ENCODE results near the gene FFAR1. TPM values are rescaled to one million over a fixed set of nuclear protein-coding genes. Genes with fewer than 3 reads are reported as not detected.
"Not testable (repeated sequence)": the region's sequence is repeated elsewhere in the genome, so short reads cannot be mapped to it uniquely, and the experiment has no call there.

Gene FFAR1
- total and polyA plus RNA-seq, 4 donors: 0.06 to 0.83 (median 0.70) TPM; not detected in 1

- H3K9me3 ChIP-seq (ENCODE audit: control insufficient read depth, insufficient read depth, low read length): peaks cover 7% of the 10 kb centered on the region
- H3K27ac ChIP-seq (ENCODE audit: low read depth, low read length): no peak overlapping the region
- peaks cover 9% of the 10 kb centered on the region for H3K4me1 ChIP-seq (ENCODE audit: control insufficient read depth, insufficient read depth, low read length)
- H3K36me3 ChIP-seq (ENCODE audit: control insufficient read depth, insufficient read depth, low read length): no peaks in the 10 kb centered on the region
- no peak for DNase-seq (ENCODE audit: low read depth in 4 of 6, low spot score in 6 of 6)
- WGBS (ENCODE audit: insufficient coverage): 100% methylated on average over 2 of the region's 4 CpGs
- H3K27me3 ChIP-seq (ENCODE audit: control insufficient read depth, insufficient read depth, low read length): no peaks in the 10 kb centered on the region
- H3K4me3 ChIP-seq (ENCODE audit: low read depth, low read length): no peak overlapping the region
These were observed 17.6 kb downstream of the FFAR1 start for GRCh38 chr19:35365303-35365702.

GRCh38 chr19:35368378-35368777, 20.7 kb downstream of the FFAR1 start:
- no peak overlapping the region for H3K27ac ChIP-seq (ENCODE audit: low read depth, low read length)
- peaks cover 7% of the 10 kb centered on the region for H3K9me3 ChIP-seq (ENCODE audit: control insufficient read depth, insufficient read depth, low read length)
- no CpG with 5 or more reads among the region's 1 CpG for WGBS (ENCODE audit: insufficient coverage)
- peaks cover 5% of the 10 kb centered on the region for H3K4me1 ChIP-seq (ENCODE audit: control insufficient read depth, insufficient read depth, low read length)
- DNase-seq (ENCODE audit: low read depth in 4 of 6, low spot score in 6 of 6): no peak
- no peaks in the 10 kb centered on the region for H3K27me3 ChIP-seq (ENCODE audit: control insufficient read depth, insufficient read depth, low read length)
- no peaks in the 10 kb centered on the region for H3K36me3 ChIP-seq (ENCODE audit: control insufficient read depth, insufficient read depth, low read length)
- H3K4me3 ChIP-seq (ENCODE audit: low read depth, low read length): no peak overlapping the region

- Histone ChIP-seq H3K4me3 (ENCODE audit: low read depth, low read length) (no peak overlapping the region), H3K27ac (ENCODE audit: low read depth, low read length) (no peak overlapping the region), H3K9me3 (ENCODE audit: control insufficient read depth, insufficient read depth, low read length) (peaks cover 7% of the 10 kb centered on the region), H3K27me3 (ENCODE audit: control insufficient read depth, insufficient read depth, low read length) (no peaks in the 10 kb centered on the region), H3K4me1 (ENCODE audit: control insufficient read depth, insufficient read depth, low read length) (no peaks in the 10 kb centered on the region), H3K36me3 (ENCODE audit: control insufficient read depth, insufficient read depth, low read length) (no peaks in the 10 kb centered on the region)
- DNase-seq (ENCODE audit: low read depth in 4 of 6, low spot score in 6 of 6): no peak
These were observed 21.8 kb downstream of the FFAR1 start for GRCh38 chr19:35369522-35369921.

- 79% methylated on average over 2 of the region's 8 CpGs for WGBS (ENCODE audit: insufficient coverage)
- H3K4me3 ChIP-seq (ENCODE audit: low read depth, low read length): no peak within 1 kb of the TSS
- no peaks in the 10 kb centered on the region for H3K36me3 ChIP-seq (ENCODE audit: control insufficient read depth, insufficient read depth, low read length)
- peaks cover 7% of the 10 kb centered on the region for H3K9me3 ChIP-seq (ENCODE audit: control insufficient read depth, insufficient read depth, low read length)
- H3K27ac ChIP-seq (ENCODE audit: low read depth, low read length): no peak within 1 kb of the TSS
- H3K4me1 ChIP-seq (ENCODE audit: control insufficient read depth, insufficient read depth, low read length): no peaks in the 10 kb centered on the region
- DNase-seq (ENCODE audit: low read depth in 4 of 6, low spot score in 6 of 6): no peak
- H3K27me3 ChIP-seq (ENCODE audit: control insufficient read depth, insufficient read depth, low read length): no peaks in the 10 kb centered on the region
These were observed 23.0 kb downstream of the FFAR1 start, which contains the start of gene GPR42 for GRCh38 chr19:35370722-35371121. GPR42 (plus strand) TSS chr19:35371068; CDS start chr19:35371360, 292 bp downstream.

- H3K36me3 ChIP-seq (ENCODE audit: control insufficient read depth, insufficient read depth, low read length): no peaks in the 10 kb centered on the region
- H3K4me3 ChIP-seq (ENCODE audit: low read depth, low read length): no peak overlapping the region
- H3K9me3 ChIP-seq (ENCODE audit: control insufficient read depth, insufficient read depth, low read length): peaks cover 8% of the 10 kb centered on the region
- no peaks in the 10 kb centered on the region for H3K27me3 ChIP-seq (ENCODE audit: control insufficient read depth, insufficient read depth, low read length)
- H3K4me1 ChIP-seq (ENCODE audit: control insufficient read depth, insufficient read depth, low read length): no peaks in the 10 kb centered on the region
- WGBS (ENCODE audit: insufficient coverage): 80% methylated on average over 7 of the region's 7 CpGs
- peak in 1 of 6 donors; percentile 0 for DNase-seq (ENCODE audit: low read depth in 4 of 6, low spot score in 6 of 6)
- no peak overlapping the region for H3K27ac ChIP-seq (ENCODE audit: low read depth, low read length)
These were observed 25.8 kb downstream of the FFAR1 start for GRCh38 chr19:35373492-35373891.

- not testable (repeated sequence) for H3K36me3 ChIP-seq (ENCODE audit: control insufficient read depth, insufficient read depth, low read length); H3K4me3 ChIP-seq (ENCODE audit: low read depth, low read length); DNase-seq (ENCODE audit: low read depth in 4 of 6, low spot score in 6 of 6); H3K27ac ChIP-seq (ENCODE audit: low read depth, low read length); H3K4me1 ChIP-seq (ENCODE audit: control insufficient read depth, insufficient read depth, low read length); H3K27me3 ChIP-seq (ENCODE audit: control insufficient read depth, insufficient read depth, low read length); H3K9me3 ChIP-seq (ENCODE audit: control insufficient read depth, insufficient read depth, low read length)
These were observed 26.3 kb downstream of the FFAR1 start for GRCh38 chr19:35374031-35374430.

GRCh38 chr19:35375505-35376307, 28.0 kb downstream of the FFAR1 start:
- peak in 1 of 6 donors; percentile 0 for DNase-seq (ENCODE audit: low read depth in 4 of 6, low spot score in 6 of 6)
- Histone ChIP-seq H3K36me3 (ENCODE audit: control insufficient read depth, insufficient read depth, low read length) (no peaks in the 10 kb centered on the region), H3K9me3 (ENCODE audit: control insufficient read depth, insufficient read depth, low read length) (peaks cover 1% of the 10 kb centered on the region), H3K27ac (ENCODE audit: low read depth, low read length) (no peak overlapping the region), H3K27me3 (ENCODE audit: control insufficient read depth, insufficient read depth, low read length) (no peaks in the 10 kb centered on the region), H3K4me3 (ENCODE audit: low read depth, low read length) (no peak overlapping the region), H3K4me1 (ENCODE audit: control insufficient read depth, insufficient read depth, low read length) (no peaks in the 10 kb centered on the region)
- 74% methylated on average over 9 of the region's 12 CpGs for WGBS (ENCODE audit: insufficient coverage)

- H3K36me3 ChIP-seq (ENCODE audit: control insufficient read depth, insufficient read depth, low read length): no peaks in the 10 kb centered on the region
- peaks cover 2% of the 10 kb centered on the region for H3K27me3 ChIP-seq (ENCODE audit: control insufficient read depth, insufficient read depth, low read length)
- H3K4me1 ChIP-seq (ENCODE audit: control insufficient read depth, insufficient read depth, low read length): no peaks in the 10 kb centered on the region
- H3K27ac ChIP-seq (ENCODE audit: low read depth, low read length): no peak overlapping the region
- H3K4me3 ChIP-seq (ENCODE audit: low read depth, low read length): no peak overlapping the region
- DNase-seq (ENCODE audit: low read depth in 4 of 6, low spot score in 6 of 6): no peak
- WGBS (ENCODE audit: insufficient coverage): 100% methylated on average over 1 of the region's 1 CpG
- H3K9me3 ChIP-seq (ENCODE audit: control insufficient read depth, insufficient read depth, low read length): peaks cover 1% of the 10 kb centered on the region
These were observed 30.0 kb downstream of the FFAR1 start for GRCh38 chr19:35377656-35378055.

GRCh38 chr19:35378356-35378755, 30.7 kb downstream of the FFAR1 start:
- H3K4me3 ChIP-seq (ENCODE audit: low read depth, low read length): no peak overlapping the region
- H3K36me3 ChIP-seq (ENCODE audit: control insufficient read depth, insufficient read depth, low read length): no peaks in the 10 kb centered on the region
- peak in 1 of 6 donors; percentile 0 for DNase-seq (ENCODE audit: low read depth in 4 of 6, low spot score in 6 of 6)
- 90% methylated on average over 1 of the region's 3 CpGs for WGBS (ENCODE audit: insufficient coverage)
- H3K4me1 ChIP-seq (ENCODE audit: control insufficient read depth, insufficient read depth, low read length): no peaks in the 10 kb centered on the region
- peaks cover 1% of the 10 kb centered on the region for H3K9me3 ChIP-seq (ENCODE audit: control insufficient read depth, insufficient read depth, low read length)
- no peak overlapping the region for H3K27ac ChIP-seq (ENCODE audit: low read depth, low read length)
- H3K27me3 ChIP-seq (ENCODE audit: control insufficient read depth, insufficient read depth, low read length): peaks cover 2% of the 10 kb centered on the region

- WGBS (ENCODE audit: insufficient coverage): 90% methylated on average over 2 of the region's 5 CpGs
These were observed 31.8 kb downstream of the FFAR1 start for GRCh38 chr19:35379545-35379944.

More at GRCh38 chr19:35379545-35379944, 31.8 kb downstream of the FFAR1 start:
- not testable (repeated sequence) for DNase-seq (ENCODE audit: low read depth in 4 of 6, low spot score in 6 of 6); H3K27me3 ChIP-seq (ENCODE audit: control insufficient read depth, insufficient read depth, low read length); H3K27ac ChIP-seq (ENCODE audit: low read depth, low read length); H3K9me3 ChIP-seq (ENCODE audit: control insufficient read depth, insufficient read depth, low read length); H3K36me3 ChIP-seq (ENCODE audit: control insufficient read depth, insufficient read depth, low read length); H3K4me3 ChIP-seq (ENCODE audit: low read depth, low read length); H3K4me1 ChIP-seq (ENCODE audit: control insufficient read depth, insufficient read depth, low read length)
